GM19193 (cell line): Measurements from ENCODE around the gene SDHAF1.
A peak's percentile ranks its signal among the peaks of the same experiment; 100 is the strongest.

Experiments used
- POLR2A ChIP-seq: IDR thresholded peaks from 4 replicates; pipeline ENCODE4 v1.6.1; 2011; ENCODE audit not compliant: insufficient read depth, insufficient read length; ENCODE audit errors: extremely low read depth

Gene SDHAF1

DNA sequence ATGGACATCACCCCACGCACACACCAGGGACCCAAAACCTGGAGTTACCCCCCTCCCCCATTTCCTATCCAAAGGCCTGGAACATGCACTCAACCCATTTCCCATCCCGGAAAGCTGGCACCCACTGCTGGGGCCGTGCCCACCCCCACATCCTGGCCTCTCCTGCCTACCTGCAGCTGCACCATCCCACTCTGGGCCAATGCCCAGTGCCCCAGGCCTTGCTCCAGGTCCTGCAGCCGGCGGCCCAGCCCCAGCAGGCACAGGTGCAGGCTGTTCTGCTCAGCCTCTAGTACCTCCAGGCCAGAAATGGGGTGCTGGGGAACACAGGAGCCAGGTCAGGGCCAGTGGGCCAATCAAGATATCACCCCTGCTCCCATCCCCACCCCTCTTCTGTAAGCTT lies 12.0 kb downstream of the SDHAF1 start:
- no peak for TF ChIP-seq POLR2A

- TF ChIP-seq POLR2A: no peak
Observed at GRCh38 chr19:36008336-36008978, 13.5 kb downstream of the SDHAF1 start, which contains the start of gene SYNE4. Gene SYNE4 (minus strand): TSS chr19:36008813. CDS start chr19:36008681, 132 bp downstream.

GRCh38 chr19:36009220-36009619 lies 14.2 kb downstream of the SDHAF1 start:
- TF ChIP-seq POLR2A: no peak

DNA sequence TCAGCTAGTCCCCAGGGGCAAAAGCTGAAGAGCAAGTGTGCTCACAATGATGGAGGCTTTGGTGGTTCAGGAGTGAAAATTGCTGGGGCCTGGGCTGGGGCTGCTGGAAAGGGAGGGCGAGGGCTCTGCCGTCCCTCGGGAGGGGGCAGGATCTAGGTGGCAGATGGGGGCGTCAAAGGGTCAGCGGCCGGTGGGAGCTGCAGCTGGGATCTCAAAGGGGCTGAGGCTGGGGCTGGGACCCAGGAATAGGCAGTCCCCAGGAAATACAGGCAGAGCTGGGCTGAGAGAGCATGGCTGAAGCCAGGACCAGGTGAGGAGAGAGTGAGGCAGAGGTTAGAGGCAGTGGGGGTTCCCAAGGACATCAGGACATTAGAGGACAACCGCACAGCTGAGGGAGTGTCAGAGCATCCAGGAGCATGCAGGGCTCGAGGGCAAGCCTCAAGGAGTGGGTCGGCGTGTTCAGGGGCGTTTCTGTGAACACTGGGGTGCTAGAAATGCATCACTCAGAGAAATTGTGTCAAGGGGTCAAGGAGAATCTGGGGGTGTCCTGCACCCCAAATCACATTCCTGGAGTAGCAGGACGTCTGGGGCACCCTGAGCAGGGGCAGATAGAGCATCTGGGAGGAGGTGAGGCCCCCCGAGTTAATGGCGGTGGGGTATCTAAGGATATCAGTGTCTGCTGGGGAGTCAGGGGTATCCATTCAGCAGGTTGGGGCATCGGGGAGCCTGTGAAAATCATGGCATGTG lies 14.8 kb downstream of the SDHAF1 start:
- TF ChIP-seq POLR2A: no peak

- no peak for TF ChIP-seq POLR2A
Observed at GRCh38 chr19:36010402-36010801, 15.4 kb downstream of the SDHAF1 start.

DNA sequence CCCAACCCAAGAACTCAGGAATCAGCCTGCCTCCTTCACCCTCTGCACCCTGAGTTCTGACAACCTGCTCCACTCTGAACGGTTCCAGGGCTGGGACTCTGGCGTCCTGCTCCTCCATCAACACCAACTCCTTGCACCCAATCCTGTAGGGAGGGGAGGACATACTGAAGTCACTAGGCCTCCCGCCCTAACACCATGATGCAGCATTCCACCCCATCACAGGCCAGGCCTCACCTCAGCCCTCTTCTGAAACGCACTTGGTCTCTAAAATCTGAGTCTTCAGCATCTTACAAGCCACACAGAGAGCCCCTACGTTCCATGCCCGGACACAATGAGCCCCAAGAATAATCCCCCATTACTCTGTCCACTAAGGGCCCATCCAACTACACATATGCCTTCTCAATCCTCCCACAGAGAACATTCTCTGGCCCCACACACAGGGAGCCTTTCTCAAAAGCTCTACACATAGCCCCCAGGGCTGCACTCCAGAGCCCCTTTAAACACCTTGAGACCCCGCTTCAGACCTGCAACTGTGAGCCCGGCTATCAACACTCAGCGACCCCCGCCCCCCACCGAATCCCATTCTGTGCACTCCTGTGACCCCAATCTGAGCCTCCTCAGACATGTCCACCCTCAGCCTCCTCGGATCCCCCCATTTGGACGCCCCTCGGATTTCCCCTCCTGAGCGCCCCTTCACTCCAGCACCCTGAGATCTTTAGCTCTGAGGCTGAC lies 18.5 kb downstream of the SDHAF1 start:
- TF ChIP-seq POLR2A: no peak

DNA sequence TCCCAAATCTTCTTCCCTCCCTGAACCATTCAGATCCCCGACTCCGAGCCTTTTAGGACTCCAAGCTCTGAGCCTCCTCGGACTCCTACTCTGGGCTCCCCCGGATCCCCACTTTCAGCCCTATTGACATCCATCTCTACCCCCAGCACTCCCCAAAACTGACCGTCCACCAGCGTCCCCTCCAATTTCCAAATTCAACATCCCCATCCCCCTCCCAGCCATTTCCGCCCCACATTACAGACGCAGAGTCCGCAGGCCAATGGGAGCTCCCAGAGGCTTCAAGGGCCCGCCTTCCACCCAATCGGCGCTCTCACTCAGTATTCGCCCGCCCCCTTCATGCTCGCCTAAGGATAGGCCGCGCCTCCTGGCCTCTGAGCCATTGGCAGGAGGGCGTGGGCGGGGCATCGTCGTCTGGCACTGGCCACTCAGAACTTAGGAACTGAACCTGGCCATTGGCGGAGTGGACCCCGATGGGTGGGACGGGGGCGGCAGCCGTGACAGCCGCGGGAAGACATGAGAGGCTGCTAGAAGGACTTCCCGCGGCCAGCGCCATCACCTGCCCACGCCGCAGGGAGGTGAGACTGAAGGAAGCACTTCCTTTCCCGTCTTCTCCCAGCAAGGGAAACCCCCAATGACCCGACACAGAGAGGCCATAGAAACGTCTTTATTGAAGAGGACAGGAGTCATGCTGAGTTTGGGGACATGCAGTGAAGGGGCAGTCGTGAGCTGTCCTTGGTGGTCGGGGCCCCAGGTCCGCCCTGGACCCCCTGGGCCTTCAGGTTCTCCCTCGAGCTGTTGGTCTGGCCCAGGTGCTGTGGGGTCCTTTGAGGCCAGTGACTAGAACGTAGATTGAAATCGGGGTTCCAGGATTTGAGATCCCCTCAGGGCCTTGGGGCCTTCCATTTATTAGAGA lies 19.3 kb downstream of the SDHAF1 start, which contains the start of gene ALKBH6:
ALKBH6 (minus strand) TSS at position 202 of the 913 bp plus-strand sequence. CDS start 816 bp downstream, outside the sequence.
- peak; percentile 66 for TF ChIP-seq POLR2A

DNA sequence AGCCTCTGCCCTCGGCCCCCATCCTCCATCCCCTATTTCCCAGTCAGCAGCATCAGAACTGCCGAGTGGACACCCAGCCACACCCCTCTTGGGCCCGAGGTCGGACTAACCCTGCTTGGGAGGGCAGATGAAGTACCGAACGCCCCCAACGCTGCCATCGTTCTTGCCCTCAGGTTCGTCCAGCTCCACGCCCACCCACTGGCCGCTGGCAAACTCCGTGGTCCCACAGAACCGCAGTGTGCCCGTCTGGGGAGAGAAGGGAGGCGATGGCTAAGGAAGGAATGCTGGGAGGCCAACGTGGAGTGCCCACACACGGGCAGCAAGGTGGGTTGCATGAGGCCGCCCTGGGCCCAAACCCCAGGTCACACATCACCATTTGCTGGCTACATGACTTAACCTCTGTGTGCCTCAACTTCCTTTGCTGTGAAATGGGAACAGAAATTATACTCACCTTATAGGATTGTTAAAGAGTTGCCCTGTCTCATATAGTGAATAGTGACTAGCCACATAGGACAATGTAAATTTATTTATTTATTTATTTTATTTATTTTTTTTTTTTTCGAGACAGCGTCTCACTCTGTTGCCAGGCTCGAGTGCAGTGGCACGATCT lies 24.2 kb downstream of the SDHAF1 start:
- no peak for TF ChIP-seq POLR2A

DNA sequence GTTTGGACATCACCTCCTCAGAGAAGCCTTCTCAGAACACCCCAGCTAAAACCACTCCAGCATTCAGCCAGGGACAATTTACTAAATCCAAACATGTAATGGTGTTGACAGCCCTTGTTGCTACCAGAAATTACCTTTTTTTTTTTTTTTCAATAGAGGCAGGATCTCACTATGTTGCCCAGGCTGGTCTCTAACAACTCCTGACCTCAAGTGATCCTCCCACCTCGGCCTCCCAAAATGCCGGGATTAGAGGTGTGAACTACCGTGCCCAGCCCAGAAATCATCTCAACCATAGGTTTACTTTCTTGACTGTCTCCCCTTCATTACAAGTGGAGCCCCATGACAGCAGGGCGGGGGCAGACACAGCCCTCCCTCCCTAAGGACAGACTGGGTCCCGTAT lies 28.4 kb downstream of the SDHAF1 start:
- TF ChIP-seq POLR2A: no peak

- TF ChIP-seq POLR2A: no peak
Observed at GRCh38 chr19:36025541-36025940, 30.6 kb downstream of the SDHAF1 start.

DNA sequence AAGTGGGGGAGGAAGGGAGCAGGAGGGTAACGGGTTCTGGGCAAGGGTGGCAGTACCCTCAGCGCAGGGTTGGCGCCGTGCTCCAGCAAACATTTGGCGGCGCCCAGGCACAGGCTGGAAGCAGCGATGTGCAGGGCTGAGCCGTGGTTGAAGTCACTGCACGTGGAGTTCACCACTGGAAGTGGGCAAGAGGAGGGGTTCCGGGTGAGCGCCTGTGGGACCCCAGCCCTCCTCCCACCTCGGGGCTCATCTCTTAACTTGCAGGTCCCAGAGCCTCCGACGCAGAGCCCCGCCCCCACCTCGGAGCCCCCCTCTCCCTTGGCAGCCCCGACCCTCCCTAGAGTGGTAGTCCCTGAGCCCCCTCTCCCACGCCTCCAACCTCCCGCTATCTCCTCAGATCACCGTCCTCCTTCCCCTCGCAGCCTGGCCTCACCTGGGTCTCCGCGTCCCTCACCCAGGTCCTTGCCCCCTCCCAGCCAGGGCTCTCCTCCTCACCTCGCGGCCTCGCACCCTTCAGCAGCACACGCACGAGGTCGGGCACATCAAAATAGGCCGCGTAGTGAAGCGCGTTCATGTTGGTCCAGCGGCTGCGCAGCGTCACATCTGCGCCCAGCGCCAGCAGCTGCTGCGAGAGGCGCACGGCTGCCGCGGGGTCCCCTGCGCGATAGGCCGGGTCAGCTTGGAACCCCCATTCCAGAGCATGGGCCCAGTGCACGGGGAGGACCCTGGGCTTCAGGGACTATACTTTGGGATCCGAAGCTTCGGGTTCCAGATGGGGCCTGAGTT lies 31.3 kb downstream of the SDHAF1 start:
- TF ChIP-seq POLR2A: no peak

GRCh38 chr19:36027696-36028095 lies 32.7 kb downstream of the SDHAF1 start:
- TF ChIP-seq POLR2A: no peak

DNA sequence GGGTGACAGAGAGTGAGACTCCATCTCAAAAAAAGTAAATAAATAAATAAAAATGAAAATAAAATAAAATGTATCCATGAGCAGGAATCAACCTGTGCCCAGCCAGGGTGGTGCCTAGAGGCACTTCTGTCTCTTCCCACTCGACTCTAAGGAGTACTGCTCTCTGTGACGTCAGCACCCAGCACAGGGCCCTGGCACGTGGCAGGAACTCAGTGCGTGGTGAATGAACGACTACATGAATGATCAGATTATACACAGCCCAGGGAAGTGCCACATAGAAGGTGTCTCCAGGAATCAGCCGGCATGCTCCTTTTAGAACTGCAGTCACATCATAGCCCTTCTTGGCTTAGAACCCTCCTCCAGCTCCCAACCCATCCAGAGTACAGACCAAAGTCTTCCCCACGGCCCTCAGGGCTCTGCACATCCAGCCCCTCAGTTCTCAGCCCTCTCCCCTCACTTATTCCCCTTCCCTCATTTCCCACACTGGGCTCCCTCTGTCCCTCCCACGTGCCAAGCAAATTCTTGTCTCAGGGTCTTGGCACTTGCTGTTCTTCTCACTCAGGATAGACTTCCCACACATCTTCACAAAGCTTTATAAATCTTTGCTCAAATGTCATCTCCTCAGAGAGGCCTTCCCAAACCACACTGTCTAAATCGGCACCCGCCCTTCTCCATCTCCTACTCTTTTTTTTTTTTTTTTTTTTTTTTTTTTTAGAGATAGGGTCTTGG lies 33.5 kb downstream of the SDHAF1 start:
- TF ChIP-seq POLR2A: no peak
